Neural cell (in vitro differentiated cells): ENCODE data around the gene WNT5B.

Source experiments
- CTCF ChIP-seq: fragments of 450-650 bp; IDR thresholded peaks from 2 replicates; pipeline ENCODE4 v1.5.1; 2014; ENCODE audit warnings: antibody characterized with exemption, mild to moderate bottlenecking, moderate library complexity; ENCODE audit not compliant: poor library complexity, severe bottlenecking
- EZH2 ChIP-seq: fragments of 200-600, 300-800 bp; shearing (Covaris generic), sonication (generic); IDR thresholded peaks from 2 replicates; pipeline ENCODE4 v1.6.1; 2014; ENCODE audit warnings: antibody characterized with exemption, low read length, borderline replicate concordance, mild to moderate bottlenecking; ENCODE audit not compliant: insufficient read depth, poor library complexity, severe bottlenecking
- POLR2AphosphoS5 ChIP-seq: IDR thresholded peaks from 2 replicates; pipeline ENCODE4 v1.6.1; 2012
- TAF1 ChIP-seq: IDR thresholded peaks from 2 replicates; pipeline ENCODE4 v1.6.1; 2012; ENCODE audit warnings: low read depth

GRCh38 chr12:1598757-1599156 is 30.3 kb upstream of the WNT5B start:
- TF ChIP-seq CTCF: no peak
- TF ChIP-seq POLR2AphosphoS5: no peak
- no peak for TF ChIP-seq EZH2
- TF ChIP-seq TAF1: no peak
